ENCODE measurements around the gene ARAP3.

GRCh38 chr5:141637123-141637766, 44.8 kb downstream of the ARAP3 start:
- no peak for TF ChIP-seq CTCF (IDR thresholded peaks at IDR 0.05)
- no peak for TF ChIP-seq POLR2A (IDR thresholded peaks at IDR 0.05)

Data from testis (tissue), 2 donors.